ENCODE results near the gene UBLCP1.
"Not testable (repeated sequence)": the region's sequence is repeated elsewhere in the genome, so short reads cannot be mapped to it uniquely, and the experiment has no call there.

The UBLCP1 gene, protein sequence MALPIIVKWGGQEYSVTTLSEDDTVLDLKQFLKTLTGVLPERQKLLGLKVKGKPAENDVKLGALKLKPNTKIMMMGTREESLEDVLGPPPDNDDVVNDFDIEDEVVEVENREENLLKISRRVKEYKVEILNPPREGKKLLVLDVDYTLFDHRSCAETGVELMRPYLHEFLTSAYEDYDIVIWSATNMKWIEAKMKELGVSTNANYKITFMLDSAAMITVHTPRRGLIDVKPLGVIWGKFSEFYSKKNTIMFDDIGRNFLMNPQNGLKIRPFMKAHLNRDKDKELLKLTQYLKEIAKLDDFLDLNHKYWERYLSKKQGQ

GRCh38 chr5:159262859-159263568 is at the start of gene UBLCP1:
Gene UBLCP1 (plus strand): TSS chr5:159263290. CDS start chr5:159268916, 5,626 bp downstream.
- DNase-seq, result peak; percentile 61

GRCh38 chr5:159214486-159215271 is 48.4 kb upstream of the UBLCP1 start:
- DNase-seq, result no peak

GRCh38 chr5:159215886-159216285 is 47.2 kb upstream of the UBLCP1 start:
- no peak for DNase-seq

DNA sequence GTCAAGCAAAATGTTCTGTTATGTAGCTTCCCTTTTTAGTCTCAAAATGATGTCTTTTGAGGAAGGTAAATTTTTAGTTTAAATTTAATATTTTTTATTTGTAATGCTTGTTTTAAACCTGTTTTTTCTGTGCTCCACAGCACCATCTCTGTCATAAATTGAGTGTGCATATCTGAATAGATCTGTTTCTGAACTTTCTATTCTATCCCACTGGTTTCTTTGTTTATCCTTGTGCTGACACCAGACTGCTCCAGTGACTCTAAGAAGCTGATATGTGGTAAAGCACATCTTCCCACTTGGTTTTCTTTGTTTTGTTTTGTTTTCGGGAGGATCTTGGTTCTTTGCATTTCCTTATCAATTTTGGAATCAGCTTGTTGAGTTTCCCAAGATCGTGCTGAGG is 46.6 kb upstream of the UBLCP1 start:
- DNase-seq, result no peak

GRCh38 chr5:159217236-159217635 is 45.9 kb upstream of the UBLCP1 start:
- DNase-seq, result no peak

DNA sequence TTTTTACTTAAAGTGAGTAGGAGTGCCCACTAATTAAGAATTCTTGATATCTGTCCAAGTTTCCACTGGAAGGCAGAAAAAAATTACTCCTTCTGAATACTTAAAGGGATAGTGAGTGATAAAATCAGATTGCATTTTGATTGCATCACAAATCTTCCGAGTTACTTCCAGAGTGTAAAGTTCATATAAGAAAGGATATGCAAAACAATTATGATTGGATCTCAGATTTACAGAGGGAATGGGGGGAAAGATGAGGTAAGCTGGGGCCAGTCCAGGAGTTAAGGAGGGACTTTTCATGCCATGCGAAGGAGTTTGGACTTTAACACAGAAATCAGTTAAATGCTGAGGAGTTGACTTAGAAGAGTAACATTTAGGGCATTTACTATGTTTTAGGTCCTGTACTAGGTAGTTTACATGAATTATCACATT is 44.5 kb upstream of the UBLCP1 start:
- no peak for DNase-seq

DNA sequence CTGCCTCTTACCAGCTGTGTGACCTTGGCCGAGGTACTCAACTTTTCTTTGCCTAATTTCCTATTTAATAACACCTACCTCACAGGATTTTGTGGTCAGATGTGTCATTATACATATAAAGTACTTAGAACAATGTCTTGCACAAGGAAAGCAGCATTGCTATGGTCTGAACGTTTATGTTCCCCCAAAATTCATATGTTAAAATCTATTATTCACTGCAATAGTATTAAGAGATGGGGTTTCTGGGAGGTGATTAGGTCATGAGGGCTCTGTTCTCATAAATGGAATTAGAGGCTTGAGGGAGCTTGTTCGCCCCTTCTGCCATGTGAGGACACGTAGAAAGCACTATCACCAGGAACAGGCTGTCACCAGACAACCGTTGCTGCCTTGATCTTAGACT is 42.9 kb upstream of the UBLCP1 start:
- DNase-seq, result no peak

DNA sequence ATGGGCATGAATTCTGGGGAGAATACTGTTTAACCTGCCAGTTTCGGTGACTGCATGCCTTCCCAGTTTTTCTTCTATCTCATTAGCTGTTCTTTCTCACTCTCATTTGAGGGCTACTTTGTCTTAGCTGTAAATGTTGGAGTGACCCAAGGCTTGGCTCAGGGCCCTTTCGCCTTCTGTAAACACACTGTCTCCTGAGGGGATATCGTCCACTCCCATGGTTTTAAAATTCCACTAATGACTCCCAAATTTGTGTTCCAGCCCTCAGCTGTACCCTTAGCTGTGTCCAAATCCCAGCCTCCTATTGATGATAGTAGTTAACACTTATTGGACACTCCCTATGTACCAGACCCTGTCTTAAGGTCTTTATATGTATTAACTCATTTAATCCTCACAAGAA is 39.6 kb upstream of the UBLCP1 start:
- no peak for DNase-seq

DNA sequence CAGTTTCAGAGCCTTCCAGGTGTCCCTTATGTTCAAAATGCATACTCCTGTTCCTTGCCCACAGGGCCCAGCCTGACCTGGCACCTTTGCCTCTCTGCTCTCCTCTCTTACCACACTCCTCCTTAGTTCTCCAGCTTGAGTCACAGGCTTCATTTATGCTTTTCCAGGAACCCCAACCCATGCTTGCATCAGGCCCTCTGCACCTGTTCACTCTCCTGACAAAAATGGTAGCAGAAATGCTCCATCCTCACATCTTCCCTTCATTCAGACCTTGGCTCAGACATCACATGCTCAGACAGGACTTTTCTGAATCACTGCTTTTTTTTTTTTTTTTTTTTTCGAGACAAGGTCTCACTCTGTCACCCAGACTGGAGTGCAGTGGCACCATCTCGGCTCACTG is 38.6 kb upstream of the UBLCP1 start:
- no peak for DNase-seq

DNA sequence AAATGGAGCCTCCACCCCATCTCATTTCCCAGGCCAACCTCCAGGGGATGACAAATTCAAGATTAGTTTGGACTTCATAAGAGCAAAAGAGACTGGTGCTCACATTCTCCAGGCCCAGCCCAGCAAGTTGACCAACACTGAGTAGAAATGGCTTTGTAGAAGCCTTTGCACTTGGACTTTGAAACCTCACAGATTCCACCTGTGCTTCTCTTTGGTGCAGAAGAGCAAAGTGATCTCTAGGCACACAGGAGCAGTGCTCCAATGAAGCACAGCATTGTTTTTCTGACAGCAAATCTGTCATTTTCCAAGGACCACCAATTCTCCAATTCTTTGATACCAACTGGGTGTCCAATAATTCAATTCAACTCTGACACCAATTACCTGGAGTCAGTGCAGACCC is 36.6 kb upstream of the UBLCP1 start:
- DNase-seq, result no peak

DNA sequence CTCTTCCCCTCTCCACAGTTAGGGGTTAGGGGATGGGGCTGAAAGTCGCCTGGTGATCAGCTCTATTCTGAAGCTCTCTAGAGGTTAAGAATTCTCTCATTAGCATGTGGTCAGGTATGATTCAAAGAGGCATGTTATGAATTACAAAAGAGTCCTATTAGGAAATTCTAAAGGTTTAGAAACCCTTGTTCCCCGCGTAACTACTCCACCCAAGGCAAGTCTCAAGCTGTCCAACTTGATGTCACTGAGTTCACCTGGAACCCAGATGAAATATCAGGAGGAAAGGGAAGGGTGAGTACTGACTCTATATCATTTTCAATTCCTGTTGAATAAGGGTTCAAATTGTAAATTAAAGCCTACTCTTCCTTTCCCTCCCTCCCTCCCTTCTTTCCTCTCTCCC is 35.6 kb upstream of the UBLCP1 start:
- DNase-seq, result no peak

GRCh38 chr5:159228097-159228496 is 35.0 kb upstream of the UBLCP1 start:
- not testable (repeated sequence) for DNase-seq

DNA sequence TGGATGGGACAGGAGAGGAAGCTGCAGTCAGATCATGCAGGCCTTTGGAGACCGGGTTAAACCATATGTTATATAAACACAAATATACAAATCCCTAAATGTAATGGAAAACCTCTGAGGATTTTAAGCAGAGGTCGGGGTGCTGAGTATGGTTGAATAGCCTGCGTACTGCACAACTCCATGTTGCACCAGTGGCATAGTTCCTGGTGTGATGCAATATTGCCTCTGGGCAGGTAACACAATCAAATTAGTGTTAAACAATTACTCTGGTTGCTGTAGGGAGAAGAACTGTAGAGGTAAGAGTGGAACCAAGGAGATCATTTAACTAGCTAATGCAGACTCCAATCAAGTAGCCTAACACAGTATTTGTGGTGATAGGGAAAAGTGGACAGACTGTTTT is 32.4 kb upstream of the UBLCP1 start:
- no peak for DNase-seq

DNA sequence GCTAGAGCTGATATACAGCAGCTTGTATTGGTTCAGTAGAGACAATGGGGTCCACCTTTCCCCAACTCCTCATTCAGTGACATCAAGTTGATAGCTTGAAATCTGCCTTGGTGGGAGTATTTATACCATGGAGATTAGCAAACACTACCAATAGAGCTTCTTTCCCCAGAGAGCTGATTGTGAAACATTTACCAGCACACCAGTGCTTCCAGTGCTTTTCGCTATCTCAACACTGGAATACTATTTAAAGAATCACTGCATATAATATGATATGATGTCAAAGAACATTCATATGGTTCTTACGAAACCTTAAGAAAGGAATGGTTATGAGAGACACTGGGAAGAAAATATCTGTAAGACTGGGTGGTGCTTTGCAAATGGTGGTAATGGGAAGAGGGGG is 31.9 kb upstream of the UBLCP1 start:
- no peak for DNase-seq

- DNase-seq, result not testable (repeated sequence)
Observed at GRCh38 chr5:159235871-159236520, 27.1 kb upstream of the UBLCP1 start.

GRCh38 chr5:159240301-159240870 is 22.7 kb upstream of the UBLCP1 start:
- DNase-seq, result no peak

- DNase-seq, result no peak
Observed at GRCh38 chr5:159241946-159242552, 21.0 kb upstream of the UBLCP1 start.

- DNase-seq, result no peak
Observed at GRCh38 chr5:159242656-159243055, 20.4 kb upstream of the UBLCP1 start.

DNA sequence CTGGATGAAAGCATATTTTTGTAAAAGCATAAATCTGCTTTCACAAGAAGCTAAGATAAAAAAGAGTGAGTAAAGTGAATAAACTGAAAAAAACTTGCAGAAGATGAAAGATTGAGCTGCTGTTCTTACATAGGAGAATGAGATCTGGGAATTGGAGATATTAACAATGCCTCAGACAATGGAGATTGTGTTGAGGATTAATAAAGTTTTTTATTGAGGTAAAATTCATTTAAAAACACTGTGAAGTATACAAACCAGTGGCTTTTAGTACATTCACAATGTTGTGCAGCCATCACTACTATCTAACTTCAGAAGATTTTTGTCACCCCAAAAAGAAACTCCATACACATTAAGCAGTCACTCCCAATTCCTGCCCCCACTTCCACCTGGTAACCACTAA is 19.7 kb upstream of the UBLCP1 start:
- no peak for DNase-seq

DNA sequence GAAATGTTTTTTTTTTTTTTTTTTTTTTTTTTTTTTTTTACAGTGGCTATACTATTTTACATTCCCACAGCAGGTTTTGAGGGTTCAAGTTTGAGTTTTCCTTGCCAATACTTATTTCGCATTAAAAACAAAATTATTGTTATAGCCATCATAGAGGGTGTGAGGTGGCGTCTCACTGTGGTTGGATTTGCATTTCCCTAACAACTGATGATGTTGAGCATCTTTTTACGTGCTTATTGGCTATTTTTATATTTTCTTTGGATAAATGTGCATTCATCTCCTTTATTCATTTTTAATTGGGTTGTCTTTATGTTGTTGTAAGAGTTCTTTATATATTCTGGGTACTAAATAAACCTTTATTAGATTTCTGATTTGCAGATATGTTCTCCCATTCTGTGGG is 18.9 kb upstream of the UBLCP1 start:
- DNase-seq, result no peak

DNA sequence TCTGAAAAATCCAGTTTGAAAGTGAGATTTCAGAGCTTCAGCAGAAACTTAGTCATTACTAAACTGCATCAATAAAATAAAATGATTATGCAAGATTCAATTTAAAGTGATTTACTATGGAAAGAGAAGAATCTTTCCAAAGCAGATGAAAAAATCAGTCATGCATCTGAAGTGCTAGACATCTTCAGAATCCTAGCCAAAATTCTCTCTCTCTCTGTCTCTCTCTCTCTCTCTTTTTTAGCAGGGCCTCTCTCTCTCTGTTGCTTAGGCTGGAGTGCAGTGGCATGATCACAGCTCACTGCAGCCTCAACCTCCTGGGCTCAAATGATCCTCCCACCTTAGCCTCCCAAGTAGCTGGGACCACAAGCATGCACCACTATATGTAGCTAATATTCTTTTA is 18.2 kb upstream of the UBLCP1 start:
- no peak for DNase-seq

DNA sequence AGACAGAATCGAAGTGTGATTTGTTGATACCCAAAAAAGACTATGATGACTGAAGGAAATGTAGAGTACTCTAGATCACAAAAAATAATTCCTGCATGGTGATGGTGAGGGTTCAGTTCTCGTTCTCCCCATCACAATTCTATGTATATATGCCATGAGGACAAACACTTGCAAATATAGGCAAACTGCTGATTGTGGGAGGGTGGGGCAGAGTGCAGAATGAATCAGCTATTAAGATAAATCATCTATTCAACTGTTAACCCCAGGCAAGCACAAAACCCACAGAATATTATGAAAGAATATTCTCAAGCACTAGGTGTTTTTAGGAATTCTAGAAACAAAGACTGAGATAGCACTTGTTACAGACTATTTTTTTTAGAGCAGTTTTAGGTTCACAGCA is 13.9 kb upstream of the UBLCP1 start:
- no peak for DNase-seq
